Activated CD8-positive, alpha-beta memory T cell treated with anti-CD3 and anti-CD28 coated beads, Interleukin-2, amount 50 U/mL, for 1 hour (primary cell): ENCODE results near the gene GYS1.
A peak's percentile ranks its signal among the peaks of the same experiment; 100 is the strongest.

Source experiments
- DNase-seq: peaks from one replicate; pipeline ENCODE4 v3.0.0-alpha.2; 2020; ENCODE audit errors: extremely low read depth

The GYS1 gene

GRCh38 chr19:48988860-48989259, 4.2 kb downstream of the GYS1 start:
- DNase-seq: no peak

DNA sequence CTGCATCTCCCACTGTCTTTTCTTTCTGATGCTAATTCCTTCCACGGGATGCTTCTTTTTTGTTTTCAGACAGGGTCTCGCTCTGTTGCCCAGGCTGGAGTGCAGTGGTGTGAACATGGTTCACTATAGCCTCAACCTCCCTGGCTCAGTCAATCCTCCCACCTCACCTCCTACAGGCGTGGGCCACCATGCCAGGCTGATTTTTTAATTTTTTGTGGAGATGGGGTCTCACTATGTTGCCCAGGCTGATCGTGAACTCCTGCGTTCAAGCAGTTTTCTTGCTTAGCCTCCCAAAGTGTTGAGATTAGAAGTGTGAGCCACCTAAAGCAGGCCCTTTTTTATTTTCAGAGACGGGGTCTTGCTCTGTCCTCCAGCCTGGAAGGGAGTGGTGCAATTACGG, 4.8 kb downstream of the GYS1 start:
- no peak for DNase-seq

DNA sequence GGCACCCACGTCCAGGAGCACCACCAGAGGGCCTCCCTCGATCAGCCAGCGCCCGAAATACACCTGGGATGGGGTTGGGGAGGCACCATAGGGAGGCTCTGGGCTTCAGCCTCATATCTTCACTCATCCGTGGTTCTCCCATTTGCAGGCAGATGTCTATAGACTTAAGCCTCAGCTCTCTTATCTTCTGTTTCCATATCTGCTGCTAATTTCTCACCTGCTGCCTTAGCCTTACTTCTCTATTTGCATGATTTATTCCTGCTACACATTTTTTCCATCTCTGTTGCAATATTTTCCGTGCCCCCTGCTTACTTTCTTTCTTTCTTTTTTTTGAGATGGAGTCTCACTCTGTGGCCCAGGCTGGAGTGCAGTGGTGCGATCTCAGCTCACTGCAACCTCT, 5.8 kb downstream of the GYS1 start:
- no peak for DNase-seq

- no peak for DNase-seq
Measured at GRCh38 chr19:48986211-48986610, 6.9 kb downstream of the GYS1 start.

- DNase-seq: no peak
Measured at GRCh38 chr19:48985711-48986110, 7.4 kb downstream of the GYS1 start.

GRCh38 chr19:48982280-48982679, 10.8 kb downstream of the GYS1 start:
- no peak for DNase-seq

DNA sequence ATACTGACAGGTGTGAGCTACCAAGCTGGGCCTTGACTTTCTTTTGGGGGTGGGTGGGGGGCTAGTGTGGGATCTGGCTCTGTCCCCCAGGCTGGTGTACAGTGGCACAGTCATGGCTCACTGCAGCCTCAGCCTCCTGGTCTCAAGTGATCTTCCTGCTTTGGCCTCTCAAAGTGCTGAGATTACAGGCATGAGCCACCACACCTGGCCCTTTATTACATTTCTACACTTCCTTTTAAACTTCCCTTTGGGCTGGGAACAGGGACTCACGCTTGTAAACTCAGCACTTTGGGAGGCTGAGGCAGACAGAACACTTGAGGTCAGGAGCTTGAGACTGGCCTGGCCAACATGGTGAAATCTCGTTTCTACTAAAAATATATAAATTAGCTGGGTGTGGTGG, 16.0 kb downstream of the GYS1 start:
- no peak for DNase-seq

GRCh38 chr19:48975947-48976847, 16.9 kb downstream of the GYS1 start:
- no peak for DNase-seq

DNA sequence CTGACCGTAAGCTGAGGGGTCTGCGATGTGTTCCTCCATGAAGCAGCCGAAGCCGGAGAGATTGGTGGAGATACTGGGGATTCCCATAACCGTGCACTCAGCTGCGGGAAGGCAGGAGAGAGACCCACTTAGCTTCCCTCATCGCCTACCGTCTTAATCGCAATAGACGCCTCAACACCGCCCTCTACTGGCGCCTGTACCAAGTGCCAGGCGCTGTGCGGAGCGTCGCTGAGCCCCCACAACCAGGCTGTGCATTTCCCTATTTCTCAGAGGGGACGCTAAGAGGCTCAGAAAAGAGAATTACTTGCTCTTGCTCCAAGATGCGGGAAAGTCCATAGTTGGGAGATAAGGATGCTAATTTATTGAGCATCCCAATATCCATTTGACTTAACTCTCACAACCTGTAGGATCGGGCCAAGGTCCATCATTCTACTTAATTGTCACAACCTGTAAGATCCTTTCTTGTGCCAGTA, 22.1 kb downstream of the GYS1 start:
- no peak for DNase-seq

- DNase-seq: no peak
Measured at GRCh38 chr19:48970139-48970766, 22.9 kb downstream of the GYS1 start.

GRCh38 chr19:48969276-48970138, 23.6 kb downstream of the GYS1 start:
- no peak for DNase-seq

DNA sequence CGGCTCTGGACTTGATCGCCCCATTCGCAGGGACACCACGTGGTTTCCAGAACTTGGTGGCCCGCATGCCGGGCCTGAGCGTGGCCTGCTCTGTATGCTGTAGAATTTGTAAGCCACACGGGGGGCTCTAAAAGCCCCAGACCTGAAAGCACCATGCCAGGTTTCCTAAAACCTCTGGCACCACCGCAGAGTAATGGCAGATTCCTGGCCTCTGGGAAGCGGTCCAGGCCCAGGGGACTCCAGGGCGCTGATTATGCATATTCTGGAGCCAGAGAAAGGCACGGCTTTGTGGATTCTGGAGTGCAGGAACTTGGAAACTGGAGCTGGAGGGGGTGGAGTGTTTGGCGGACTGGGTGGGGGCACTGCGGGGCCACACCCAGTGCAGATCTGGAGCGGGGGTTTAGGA, 24.3 kb downstream of the GYS1 start:
- DNase-seq: no peak

DNA sequence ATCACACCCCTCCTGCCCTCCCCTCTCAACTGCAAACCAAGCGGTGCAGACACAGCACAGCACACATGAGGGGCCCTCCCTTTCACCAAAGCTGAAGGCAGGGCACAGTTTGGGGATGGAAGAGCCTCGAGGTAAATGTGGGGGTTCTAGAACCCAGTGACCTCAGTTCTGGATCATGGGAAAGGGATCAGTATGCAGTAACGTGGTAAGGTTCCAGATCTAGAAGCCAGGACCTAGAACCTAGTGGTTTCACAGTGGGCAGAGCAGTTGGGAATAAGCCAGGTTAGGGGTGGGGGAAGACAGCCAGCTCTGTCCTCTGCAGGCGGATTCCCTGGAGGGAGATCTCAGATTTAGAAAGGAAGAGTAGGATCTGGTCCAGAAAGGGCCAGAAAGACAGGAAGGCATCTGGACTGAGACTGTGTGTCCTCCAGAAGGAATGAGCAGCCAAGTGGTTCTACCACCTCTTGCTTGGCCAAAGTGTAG, 24.9 kb downstream of the GYS1 start:
- no peak for DNase-seq

GRCh38 chr19:48967346-48968178, 25.5 kb downstream of the GYS1 start:
- DNase-seq: no peak

- DNase-seq: no peak
Measured at GRCh38 chr19:48966541-48967345, 26.4 kb downstream of the GYS1 start.

- DNase-seq: peak; percentile 73
Measured at GRCh38 chr19:48965806-48966540, 27.1 kb downstream of the GYS1 start.

GRCh38 chr19:48965040-48965805, 27.9 kb downstream of the GYS1 start, which contains the start of gene FTL:
TSS of gene FTL (plus strand) at chr19:48965309. CDS start at chr19:48965508, 199 bp downstream.
- DNase-seq: peak; percentile 59

DNA sequence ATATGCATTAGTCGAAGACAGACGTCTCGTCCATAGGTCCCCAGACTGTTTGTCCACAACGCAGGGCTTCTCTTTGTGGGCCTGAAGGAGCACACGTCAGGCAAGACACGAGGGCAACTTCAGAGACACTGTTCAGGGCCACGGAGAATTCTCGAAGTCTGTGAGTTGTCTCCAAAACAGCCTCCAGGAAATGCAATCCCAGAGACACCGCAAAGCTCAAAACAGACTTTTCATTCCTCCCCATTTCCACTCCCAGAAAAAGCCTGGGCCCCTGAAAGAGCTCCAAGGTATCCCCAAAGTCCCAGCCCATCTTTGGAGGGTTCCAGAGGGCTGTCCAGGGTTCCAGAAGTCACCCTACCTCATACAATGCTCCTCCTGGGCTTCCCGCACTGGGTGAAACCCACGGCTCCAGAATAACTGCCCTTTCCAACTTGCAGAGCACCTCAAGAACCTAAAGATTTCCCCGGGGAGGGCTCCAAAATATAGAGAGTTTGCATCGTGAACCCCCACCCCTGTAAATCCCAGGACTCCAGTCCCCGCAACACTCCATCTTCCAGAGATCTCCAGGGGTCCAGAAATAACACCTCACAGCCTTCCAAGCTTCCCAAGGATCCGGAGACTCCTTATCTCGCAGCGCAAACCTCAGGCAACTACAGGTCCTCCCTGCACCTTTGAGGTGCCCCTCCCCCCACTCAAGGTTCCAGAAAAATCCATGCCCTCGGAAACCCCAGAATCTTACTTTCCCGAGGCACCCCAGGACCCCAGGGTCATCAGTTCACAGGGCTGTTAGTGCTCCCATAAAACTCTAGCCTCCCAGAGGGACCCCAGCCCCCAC, 28.7 kb downstream of the GYS1 start:
- DNase-seq: no peak
